MG63 (cell line): Measurements from ENCODE around the gene DAAM2. TPM values are rescaled to one million over a fixed set of nuclear protein-coding genes. Genes with fewer than 3 reads are reported as not detected.

Source experiments
- DNase-seq: peaks from one replicate; pipeline ENCODE4 v3.0.0-alpha.2; 2020
- H3K27me3 ChIP-seq: fragments of 250-450 bp; sonication (Bioruptor Pico); 2 replicates; pipeline ENCODE4 v1.5.1; 2020; ENCODE audit warnings: mild to moderate bottlenecking, moderate library complexity
- H3K36me3 ChIP-seq: fragments of 250-450 bp; sonication (Bioruptor Pico); 2 replicates; pipeline ENCODE4 v1.5.1; 2020; ENCODE audit warnings: mild to moderate bottlenecking, moderate library complexity
- H3K4me3 ChIP-seq: fragments of 250-450 bp; sonication (Bioruptor Pico); 2 replicates; pipeline ENCODE4 v1.5.1; 2020; ENCODE audit warnings: mild to moderate bottlenecking, moderate library complexity
- H3K9me3 ChIP-seq: fragments of 250-450 bp; sonication (Bioruptor Pico); 2 replicates; pipeline ENCODE4 v1.5.1; 2020; ENCODE audit warnings: mild to moderate bottlenecking, moderate library complexity
- total RNA-seq: library from RNA; depleted of rRNA; stranded (reverse); fragments of >200 nt; shearing (Covaris generic); gene quantifications from 2 replicates; pipeline ENCODE4 v1.2.3, GENCODE V29; 2014; ENCODE audit warnings: low replicate concordance

The DAAM2 gene
- total RNA-seq, 1 experiment from 2014 or later = not detected

DNA sequence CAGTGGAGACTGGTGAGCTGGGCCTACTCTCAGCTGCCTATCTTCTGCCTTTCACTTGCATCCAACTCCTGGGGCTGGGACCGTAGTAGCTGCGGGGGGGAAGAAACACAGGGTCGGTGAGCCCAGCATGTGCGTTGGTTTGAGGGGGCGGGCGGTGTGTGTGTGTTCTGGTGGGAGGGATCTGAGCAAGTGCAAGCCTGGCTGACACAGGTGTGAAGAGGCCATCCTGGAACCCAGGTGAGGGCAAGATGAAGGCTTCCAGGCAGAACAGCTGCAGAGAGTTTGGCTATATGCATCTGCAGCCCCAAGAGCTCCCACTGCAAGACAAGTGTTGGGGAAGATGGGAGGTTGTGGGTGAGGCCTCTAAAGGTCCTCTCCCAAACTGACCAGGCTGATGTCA lies 111.5 kb downstream of the DAAM2 start:
- Histone ChIP-seq H3K9me3 (no peaks in the 10 kb centered on the region), H3K27me3 (no peaks in the 10 kb centered on the region), H3K4me3 (no peak overlapping the region), H3K36me3 (no peaks in the 10 kb centered on the region)
- DNase-seq = no peak

DNA sequence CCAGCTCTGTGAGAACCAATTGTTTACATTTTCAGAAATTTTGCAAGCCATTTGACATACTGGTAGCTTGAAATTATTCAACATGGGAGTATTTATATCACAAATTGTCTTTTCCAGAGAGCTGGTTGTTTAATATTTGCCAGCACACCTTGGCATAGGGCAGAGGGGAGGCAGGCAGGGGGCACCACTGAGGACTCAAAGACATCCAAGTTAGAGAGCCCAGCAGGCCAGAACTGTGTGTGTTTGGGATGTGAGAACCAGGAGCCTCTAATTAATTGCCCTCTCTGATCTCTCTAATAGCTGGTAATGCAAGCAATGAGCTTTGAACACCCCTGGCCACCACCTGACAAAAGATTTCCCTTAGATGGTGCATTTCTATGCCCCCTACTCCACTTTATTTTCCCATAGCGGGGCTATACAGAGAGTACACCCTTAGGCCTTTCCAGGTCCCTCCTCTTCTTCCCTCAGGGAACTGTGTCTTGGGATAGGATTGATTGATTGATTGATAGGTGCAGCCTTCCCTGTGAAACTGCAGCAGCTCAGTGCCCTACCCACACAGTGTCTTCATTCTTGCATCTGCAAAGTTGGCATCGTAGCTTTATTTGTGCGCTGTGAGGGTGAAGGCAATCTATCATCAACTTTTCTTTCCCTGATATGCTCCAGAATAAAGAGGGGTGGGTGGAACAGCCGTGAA lies 112.9 kb downstream of the DAAM2 start:
- no peak for DNase-seq
- no peaks in the 10 kb centered on the region for H3K9me3 ChIP-seq
- H3K4me3 ChIP-seq = no peak overlapping the region
- H3K36me3 ChIP-seq = no peaks in the 10 kb centered on the region
- H3K27me3 ChIP-seq = no peaks in the 10 kb centered on the region

DNA sequence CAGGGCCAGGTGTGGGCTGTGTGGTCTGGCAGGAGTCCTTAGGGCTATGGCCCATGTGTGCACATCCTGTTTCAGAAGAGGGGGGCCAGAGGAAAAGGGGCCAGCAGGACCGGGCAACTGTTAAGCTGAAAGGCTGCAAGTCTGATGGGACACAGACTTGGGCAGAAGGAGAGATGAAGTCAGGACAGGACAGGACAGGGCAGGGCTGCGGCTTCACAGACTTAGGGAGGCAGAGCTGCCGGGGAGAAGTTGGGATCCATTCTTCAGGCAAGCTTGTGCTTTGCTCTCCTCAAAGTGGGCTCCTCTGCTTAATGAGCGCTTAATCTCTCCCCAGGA lies 113.4 kb downstream of the DAAM2 start:
- H3K9me3 ChIP-seq = no peaks in the 10 kb centered on the region
- DNase-seq = no peak
- H3K36me3 ChIP-seq = no peaks in the 10 kb centered on the region
- no peaks in the 10 kb centered on the region for H3K27me3 ChIP-seq
- H3K4me3 ChIP-seq = no peak overlapping the region

DNA sequence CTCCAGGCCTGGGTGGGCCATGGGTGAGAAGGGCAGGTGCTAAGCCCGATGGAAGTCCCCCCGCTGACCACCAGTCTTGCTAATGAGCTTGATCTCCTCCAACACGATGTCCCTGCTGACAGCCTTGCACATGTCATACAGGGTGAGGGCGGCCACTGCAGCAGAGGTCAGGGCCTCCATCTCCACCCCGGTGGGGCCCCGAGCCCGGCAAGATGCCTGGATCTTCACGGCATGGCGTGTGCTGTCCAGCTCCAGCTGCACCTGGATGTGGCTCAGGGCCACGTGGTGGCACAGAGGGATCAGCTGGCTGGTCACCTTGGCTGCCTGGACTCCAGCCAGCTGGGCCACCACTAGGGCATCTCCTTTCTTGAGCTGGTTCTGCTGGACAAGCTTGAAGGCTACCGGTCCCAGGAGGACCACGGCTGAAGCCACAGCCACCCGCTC lies 114.2 kb downstream of the DAAM2 start:
- no peaks in the 10 kb centered on the region for H3K9me3 ChIP-seq
- no peaks in the 10 kb centered on the region for H3K27me3 ChIP-seq
- H3K4me3 ChIP-seq = no peak overlapping the region
- H3K36me3 ChIP-seq = no peaks in the 10 kb centered on the region
- DNase-seq = no peak

DNA sequence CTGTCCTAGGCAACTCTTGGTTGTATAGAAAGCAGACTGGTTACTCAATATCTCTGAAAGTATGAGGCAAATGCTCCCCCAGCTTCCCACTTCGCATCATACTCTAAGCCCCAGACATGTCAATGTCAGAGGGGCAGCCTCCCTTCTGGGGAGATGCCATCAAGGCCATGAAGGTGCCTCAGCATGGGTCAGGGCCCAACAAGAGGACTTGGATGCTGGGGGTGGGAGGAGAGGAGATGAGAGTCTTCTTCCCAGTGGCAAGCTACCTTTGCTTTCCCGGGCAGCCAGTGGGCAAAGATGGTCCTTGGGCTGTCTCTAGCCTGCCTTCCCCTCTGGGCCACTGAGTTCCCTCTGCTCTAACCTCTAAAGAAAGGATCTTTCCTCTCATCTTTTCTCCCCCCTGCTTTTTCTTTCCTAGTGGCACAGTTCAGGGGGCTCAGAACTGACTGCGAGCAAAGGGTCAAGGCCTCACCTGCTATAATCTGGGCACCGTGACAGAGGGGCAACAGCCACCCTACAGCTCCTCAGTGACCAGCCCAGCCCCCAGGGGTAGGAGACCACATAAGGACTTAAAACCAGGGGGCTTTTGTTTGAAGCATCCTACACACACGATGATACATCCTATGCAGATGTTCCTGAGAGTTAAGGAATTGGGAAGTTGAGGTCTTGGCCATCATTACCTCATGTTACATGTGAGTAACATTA lies 115.8 kb downstream of the DAAM2 start:
- DNase-seq = no peak
- Histone ChIP-seq H3K9me3 (no peaks in the 10 kb centered on the region), H3K4me3 (no peak overlapping the region), H3K36me3 (no peaks in the 10 kb centered on the region), H3K27me3 (no peaks in the 10 kb centered on the region)

DNA sequence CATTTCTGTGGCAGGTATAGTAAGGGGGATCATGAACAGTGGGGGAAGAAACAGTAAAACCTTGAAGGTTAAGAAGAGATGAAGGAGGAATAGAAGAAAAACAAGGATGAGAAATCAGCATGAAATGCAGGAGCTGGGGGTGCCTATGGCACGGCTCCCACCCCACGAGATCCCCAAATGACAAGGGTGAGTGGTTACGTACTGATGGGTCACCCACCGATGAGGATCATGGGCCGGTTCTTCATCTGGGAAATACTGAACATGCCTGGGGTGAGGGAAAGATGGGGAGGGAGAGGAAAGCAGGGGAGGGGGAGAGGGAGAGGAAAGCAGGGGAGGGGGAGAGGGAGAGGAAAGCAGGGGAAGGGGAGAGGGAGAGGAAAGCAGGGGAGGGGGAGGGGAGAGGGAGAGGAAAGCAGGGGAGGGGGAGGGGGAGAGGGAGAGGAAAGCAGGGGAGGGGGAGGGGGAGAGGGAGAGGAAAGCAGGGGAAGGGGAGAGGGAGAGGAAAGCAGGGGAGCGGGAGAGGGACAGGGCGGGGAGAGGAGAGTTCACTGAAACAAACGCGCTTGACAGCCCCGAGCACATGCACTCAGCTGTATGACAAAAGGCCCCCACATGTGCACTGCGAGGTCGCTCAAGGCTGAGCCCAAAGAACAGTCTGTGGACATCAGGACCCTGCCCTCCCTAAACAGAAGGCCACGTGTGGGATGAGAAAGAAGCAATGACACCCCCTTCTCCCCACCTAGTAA lies 116.8 kb downstream of the DAAM2 start:
- Histone ChIP-seq H3K4me3 (no peak overlapping the region), H3K27me3 (no peaks in the 10 kb centered on the region), H3K9me3 (no peaks in the 10 kb centered on the region), H3K36me3 (no peaks in the 10 kb centered on the region)
- DNase-seq = no peak

DNA sequence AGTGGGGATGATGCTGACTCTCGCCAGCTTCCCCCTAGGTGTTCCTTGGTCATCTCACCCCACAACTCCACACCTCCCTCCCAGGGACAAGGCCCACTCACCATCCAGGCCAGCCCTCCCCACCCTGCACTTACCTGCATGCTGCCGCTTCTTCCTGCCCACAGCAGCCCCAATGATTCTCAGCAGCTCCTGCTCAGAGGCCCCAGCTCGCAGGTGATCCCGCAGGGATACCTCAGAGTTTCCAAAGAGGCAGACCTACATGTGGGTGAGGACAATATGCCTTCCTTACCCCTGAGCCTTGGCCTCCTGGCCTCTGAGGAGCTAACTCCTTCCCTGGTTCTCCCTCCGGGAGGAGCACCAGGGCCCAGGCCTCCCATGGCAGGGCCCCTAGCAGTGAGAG lies 117.5 kb downstream of the DAAM2 start:
- Histone ChIP-seq H3K4me3 (no peak overlapping the region), H3K9me3 (no peaks in the 10 kb centered on the region), H3K36me3 (no peaks in the 10 kb centered on the region), H3K27me3 (no peaks in the 10 kb centered on the region)
- DNase-seq = no peak

DNA sequence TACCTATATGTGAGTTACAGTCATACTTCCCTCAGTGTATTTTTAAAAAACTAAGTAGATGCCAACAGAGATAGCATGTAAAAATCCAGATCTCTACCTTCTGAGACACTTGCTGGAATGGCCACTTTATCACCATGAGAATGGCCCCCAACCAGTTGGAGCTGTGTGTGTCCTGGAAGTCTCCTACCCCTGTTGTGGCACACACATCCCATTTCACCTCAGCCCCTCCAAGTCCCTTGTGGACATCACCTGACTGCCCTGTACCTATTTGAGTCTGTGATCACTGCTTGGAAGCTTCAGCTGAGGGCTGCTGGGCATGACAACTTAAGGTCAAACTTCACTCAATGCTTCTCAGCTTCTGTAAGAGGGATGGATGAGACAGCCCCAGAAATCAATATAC lies 118.0 kb downstream of the DAAM2 start:
- H3K4me3 ChIP-seq = no peak overlapping the region
- no peak for DNase-seq
- H3K27me3 ChIP-seq = no peaks in the 10 kb centered on the region
- no peaks in the 10 kb centered on the region for H3K9me3 ChIP-seq
- no peaks in the 10 kb centered on the region for H3K36me3 ChIP-seq

DNA sequence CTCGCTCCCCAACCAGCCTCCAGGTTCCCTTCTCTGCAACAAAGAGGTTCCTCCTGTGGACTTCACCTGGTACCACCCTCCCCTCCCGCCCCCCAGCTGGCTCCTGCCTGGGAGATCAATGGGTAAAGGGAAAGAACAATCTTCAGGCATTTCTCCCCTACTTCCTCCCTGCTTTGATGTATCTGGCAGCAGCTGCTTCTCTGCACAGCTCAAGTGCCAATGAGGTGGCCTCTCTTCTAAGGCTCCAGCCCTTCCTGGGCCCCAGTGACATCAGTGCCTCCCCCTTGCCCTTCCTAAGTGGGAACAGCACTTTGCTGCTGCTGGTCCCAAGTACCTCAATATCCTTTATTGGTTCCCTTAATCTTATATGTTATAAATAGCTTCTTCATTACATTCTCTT lies 118.6 kb downstream of the DAAM2 start:
- no peak overlapping the region for H3K4me3 ChIP-seq
- DNase-seq = no peak

DNA sequence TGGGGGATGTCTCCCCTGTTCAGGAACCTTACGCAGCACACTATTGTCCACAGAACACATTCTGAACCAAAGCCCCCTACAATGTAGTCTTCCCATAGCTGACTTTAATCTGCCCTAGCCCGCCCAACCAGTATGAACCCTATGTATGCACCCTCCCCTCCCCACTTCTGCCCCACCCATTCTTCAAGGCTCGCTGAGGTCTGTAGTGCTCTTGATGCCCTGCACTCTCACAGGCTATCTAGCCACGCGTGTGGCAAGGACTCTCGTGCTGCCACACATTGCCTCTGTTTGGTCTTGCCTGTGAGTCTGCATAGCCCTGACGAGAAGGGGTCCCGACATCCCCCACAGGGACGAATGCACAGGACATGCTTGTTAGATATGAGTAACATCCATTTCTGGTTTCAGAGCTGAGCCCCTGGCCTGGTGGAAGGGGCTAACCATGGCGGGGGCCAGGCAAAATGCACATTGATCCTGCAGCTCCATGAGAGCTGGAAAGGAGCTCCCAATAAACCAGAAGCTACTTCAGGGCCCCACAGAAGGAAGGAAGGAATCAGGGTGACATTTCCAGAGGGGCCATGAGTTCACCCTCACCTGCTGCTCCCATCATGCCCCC lies 119.4 kb downstream of the DAAM2 start:
- Histone ChIP-seq H3K36me3 (no peaks in the 10 kb centered on the region), H3K4me3 (no peak overlapping the region), H3K9me3 (no peaks in the 10 kb centered on the region), H3K27me3 (no peaks in the 10 kb centered on the region)
- no peak for DNase-seq

More for the DNA sequence above, 118.6 kb downstream of the DAAM2 start:
- Histone ChIP-seq H3K36me3 (no peaks in the 10 kb centered on the region), H3K27me3 (no peaks in the 10 kb centered on the region), H3K9me3 (no peaks in the 10 kb centered on the region)

DNA sequence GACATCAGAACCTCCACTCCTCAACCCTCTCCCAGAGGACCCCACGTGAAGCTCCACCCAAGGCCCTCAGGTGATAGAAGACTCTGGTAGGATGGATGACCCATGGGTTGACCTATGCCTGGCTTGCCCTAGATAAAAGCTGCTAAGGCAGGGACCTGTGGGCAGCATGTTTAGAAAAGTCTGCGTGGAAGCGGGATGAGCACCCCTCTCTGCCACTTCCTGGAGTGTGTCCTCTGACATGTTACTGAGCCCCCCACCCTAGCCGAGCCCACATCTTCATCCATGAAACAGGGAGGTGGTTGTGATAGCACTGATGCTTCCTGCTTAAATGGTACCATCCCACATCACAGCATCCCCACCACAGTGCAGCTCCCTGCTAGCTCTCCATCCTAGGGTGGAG lies 120.3 kb downstream of the DAAM2 start:
- Histone ChIP-seq H3K36me3 (no peaks in the 10 kb centered on the region), H3K4me3 (no peak overlapping the region), H3K27me3 (no peaks in the 10 kb centered on the region), H3K9me3 (no peaks in the 10 kb centered on the region)
- DNase-seq = no peak

DNA sequence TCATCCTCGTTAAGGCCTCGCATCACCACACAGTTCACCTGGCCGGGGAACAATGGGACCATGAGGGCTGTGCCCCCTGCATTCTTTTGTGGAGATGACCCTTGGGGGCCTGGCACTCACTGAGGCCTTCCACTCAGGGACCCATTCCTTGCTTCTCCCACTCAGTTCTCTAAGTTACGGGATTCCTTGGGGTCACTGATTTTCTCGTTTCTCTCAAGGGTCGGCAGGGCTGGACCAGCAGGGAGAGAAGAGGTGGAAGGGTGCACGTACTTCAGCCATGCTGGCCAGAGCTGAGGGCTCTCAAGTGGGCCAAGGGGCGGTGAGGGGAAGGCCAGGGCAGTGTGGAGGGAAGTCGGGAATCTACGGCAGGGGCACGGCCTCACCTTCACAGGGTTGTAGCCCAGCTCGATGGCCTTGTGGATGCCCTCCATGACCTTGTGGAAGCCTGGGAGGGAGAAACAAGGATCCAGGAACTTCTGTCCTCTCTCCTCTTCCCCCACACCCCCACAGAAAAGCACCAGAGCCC lies 121.3 kb downstream of the DAAM2 start:
- H3K36me3 ChIP-seq = no peaks in the 10 kb centered on the region
- H3K4me3 ChIP-seq = no peak overlapping the region
- no peaks in the 10 kb centered on the region for H3K9me3 ChIP-seq
- no peak for DNase-seq
- H3K27me3 ChIP-seq = no peaks in the 10 kb centered on the region

DNA sequence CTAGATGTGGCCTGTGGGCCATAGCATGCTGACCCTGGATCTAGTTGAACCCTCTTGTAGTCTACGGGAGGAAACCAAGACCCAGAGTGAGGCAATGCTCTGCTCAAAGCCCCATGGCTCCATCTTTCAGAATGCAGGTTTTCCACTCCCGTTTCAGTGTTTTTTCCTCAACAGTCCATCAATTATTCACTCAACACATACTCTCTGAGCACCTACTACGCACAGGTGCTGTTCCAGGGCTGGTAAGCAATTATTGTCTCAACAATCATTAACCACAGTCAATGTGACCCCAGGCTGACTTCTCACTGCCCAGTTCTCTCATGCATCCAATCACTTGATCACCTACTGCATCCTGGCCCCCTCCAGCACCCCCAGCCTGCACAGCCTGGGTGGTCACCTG lies 122.1 kb downstream of the DAAM2 start:
- Histone ChIP-seq H3K36me3 (no peaks in the 10 kb centered on the region), H3K4me3 (no peak overlapping the region), H3K9me3 (no peaks in the 10 kb centered on the region), H3K27me3 (no peaks in the 10 kb centered on the region)
- DNase-seq = no peak

DNA sequence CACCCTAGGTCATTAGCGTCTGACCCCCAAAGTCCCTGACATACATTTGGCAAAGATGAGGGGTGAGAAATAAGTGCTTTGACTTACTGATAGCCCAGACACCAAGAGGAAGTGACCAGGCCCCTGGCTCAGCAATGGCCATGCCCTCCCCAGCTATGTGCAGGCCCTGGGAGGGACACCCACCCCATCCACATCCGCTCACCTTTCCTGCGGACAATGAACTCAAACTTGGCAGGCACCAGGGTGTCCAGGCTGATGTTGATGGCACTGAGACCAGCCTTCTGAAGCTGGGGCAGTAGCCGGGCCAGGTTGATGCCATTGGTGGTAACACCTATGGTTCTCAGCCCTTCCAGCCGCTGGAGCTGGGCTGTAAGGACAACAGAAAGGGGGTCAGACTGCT lies 123.7 kb downstream of the DAAM2 start:
- Histone ChIP-seq H3K9me3 (no peaks in the 10 kb centered on the region), H3K4me3 (no peak overlapping the region), H3K36me3 (no peaks in the 10 kb centered on the region), H3K27me3 (no peaks in the 10 kb centered on the region)
- no peak for DNase-seq

DNA sequence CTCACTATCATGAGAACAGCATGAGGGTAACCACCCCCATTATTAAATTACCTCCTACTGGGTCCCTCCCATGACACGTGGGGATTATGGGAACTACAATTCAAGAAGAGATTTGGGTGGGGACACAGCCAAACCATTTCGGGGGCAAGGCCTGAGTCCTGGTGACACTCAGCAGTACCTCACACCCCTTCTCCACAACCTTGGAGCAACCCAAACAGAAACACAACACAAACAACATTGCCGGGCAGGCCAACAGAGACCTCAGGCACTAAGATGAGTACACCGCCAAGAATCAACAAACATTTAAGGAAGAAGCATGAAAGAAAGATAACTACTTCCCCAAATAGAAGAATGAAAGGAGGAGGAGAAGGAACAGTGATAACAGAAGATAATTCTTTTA lies 125.2 kb downstream of the DAAM2 start:
- Histone ChIP-seq H3K36me3 (no peaks in the 10 kb centered on the region), H3K9me3 (no peaks in the 10 kb centered on the region), H3K4me3 (no peak overlapping the region), H3K27me3 (no peaks in the 10 kb centered on the region)
- DNase-seq = no peak

DNA sequence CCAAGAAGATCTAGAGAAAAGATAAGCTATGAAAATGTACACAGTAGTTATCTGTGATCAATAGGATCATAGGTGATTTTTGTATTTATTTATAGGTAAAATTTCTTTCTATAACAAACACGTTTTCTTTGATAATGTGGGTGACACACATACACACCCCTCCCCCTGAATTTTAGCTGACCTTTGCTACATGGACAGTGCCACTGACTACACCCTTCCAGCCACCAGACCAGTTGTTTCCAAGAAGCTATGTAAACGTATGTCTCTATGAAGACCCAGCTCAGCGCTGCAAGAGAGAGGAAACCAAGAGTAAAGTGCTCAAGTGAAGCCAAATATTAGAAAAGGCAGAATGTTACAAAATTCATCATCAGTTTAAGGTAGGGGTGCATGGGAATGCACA lies 125.8 kb downstream of the DAAM2 start:
- Histone ChIP-seq H3K36me3 (no peaks in the 10 kb centered on the region), H3K9me3 (no peaks in the 10 kb centered on the region), H3K4me3 (no peak overlapping the region), H3K27me3 (no peaks in the 10 kb centered on the region)
- no peak for DNase-seq

DNA sequence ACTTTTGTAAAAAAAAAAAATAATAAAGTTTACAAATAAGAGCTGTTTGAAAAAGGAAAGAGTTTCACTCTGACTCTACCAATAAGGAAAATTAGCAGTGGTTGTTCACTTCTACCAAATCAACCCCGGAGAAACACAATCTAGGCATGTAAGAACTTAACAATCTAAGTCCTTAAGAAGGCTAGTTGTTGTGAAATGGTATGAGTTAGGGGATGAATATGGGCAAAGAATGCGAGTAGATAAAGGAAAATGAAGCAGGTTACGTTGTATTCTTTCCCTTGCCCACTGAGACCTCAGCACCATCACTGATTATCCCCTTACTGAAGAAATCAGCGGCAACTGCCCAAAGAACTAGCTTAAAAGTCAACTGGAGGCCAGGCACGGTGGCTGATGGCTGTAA lies 126.7 kb downstream of the DAAM2 start:
- H3K36me3 ChIP-seq = no peaks in the 10 kb centered on the region
- no peak overlapping the region for H3K4me3 ChIP-seq
- DNase-seq = no peak
- H3K27me3 ChIP-seq = no peaks in the 10 kb centered on the region
- H3K9me3 ChIP-seq = no peaks in the 10 kb centered on the region
